NCI-H1694 (cell line): ENCODE data around the gene TARBP1.
"Not testable (repeated sequence)": the region's sequence is repeated elsewhere in the genome, so short reads cannot be mapped to it uniquely, and the experiment has no call there.

Experiments
- DNase-seq: peaks from one replicate; lab custom pipeline; 2025; lab: John Stamatoyannopoulos, UW

The TARBP1 gene

GRCh38 chr1:234478481-234479309, at the start of gene TARBP1:
TSS of gene TARBP1 (minus strand) at chr1:234479179. CDS start at chr1:234479103, 76 bp downstream.
- DNase-seq = peak; percentile 46

GRCh38 chr1:234528074-234528865, 49.3 kb upstream of the TARBP1 start:
- DNase-seq = no peak

- DNase-seq = no peak
These were observed 48.4 kb upstream of the TARBP1 start for GRCh38 chr1:234527346-234527745.

- peak; percentile 15 for DNase-seq
These were observed 47.9 kb upstream of the TARBP1 start for GRCh38 chr1:234526922-234527321.

- DNase-seq = no peak
These were observed 46.3 kb upstream of the TARBP1 start for GRCh38 chr1:234525099-234525799.

- DNase-seq = no peak
These were observed 42.9 kb upstream of the TARBP1 start for GRCh38 chr1:234521836-234522235.

GRCh38 chr1:234520908-234521817, 42.2 kb upstream of the TARBP1 start:
- no peak for DNase-seq

GRCh38 chr1:234519506-234519905, 40.5 kb upstream of the TARBP1 start:
- no peak for DNase-seq

- no peak for DNase-seq
These were observed 39.9 kb upstream of the TARBP1 start for GRCh38 chr1:234518876-234519275.

- not testable (repeated sequence) for DNase-seq
These were observed 39.1 kb upstream of the TARBP1 start for GRCh38 chr1:234518086-234518485.

GRCh38 chr1:234517110-234517802, 38.3 kb upstream of the TARBP1 start:
- no peak for DNase-seq

GRCh38 chr1:234515821-234516241, 36.9 kb upstream of the TARBP1 start:
- DNase-seq = no peak

GRCh38 chr1:234515411-234515810, 36.4 kb upstream of the TARBP1 start:
- DNase-seq = no peak

GRCh38 chr1:234512451-234512861, 33.5 kb upstream of the TARBP1 start:
- DNase-seq = no peak

- no peak for DNase-seq
These were observed 30.7 kb upstream of the TARBP1 start for GRCh38 chr1:234509457-234510328.

GRCh38 chr1:234507626-234508387, 28.8 kb upstream of the TARBP1 start:
- DNase-seq = no peak

GRCh38 chr1:234507089-234507488, 28.1 kb upstream of the TARBP1 start:
- DNase-seq = no peak

- no peak for DNase-seq
These were observed 26.8 kb upstream of the TARBP1 start for GRCh38 chr1:234505769-234506102.
